Brain microvascular endothelial cell (primary cell): ENCODE measurements around the gene CYBB.

Experiments
- DNase-seq: peaks from one replicate; pipeline ENCODE4 v3.0.0-alpha.2; 2020
- H3K27ac ChIP-seq: fragments of 250-450 bp; sonication (Bioruptor Pico); 2 replicates; pipeline ENCODE4 v1.5.1; 2020; ENCODE audit warnings: mild to moderate bottlenecking, moderate library complexity
- H3K27me3 ChIP-seq: fragments of 250-450 bp; sonication (Bioruptor Pico); replicated peaks from 2 replicates; pipeline ENCODE4 v1.5.1; 2020; ENCODE audit warnings: mild to moderate bottlenecking
- H3K36me3 ChIP-seq: fragments of 250-450 bp; sonication (Bioruptor Pico); replicated peaks from 2 replicates; pipeline ENCODE4 v1.5.1; 2020; ENCODE audit warnings: mild to moderate bottlenecking
- H3K4me3 ChIP-seq: 2 replicates; pipeline ENCODE4 v1.5.1; 2011; ENCODE audit warnings: low read depth, mild to moderate bottlenecking, control low read depth, low read length, moderate library complexity
- in situ Hi-C: cut with HindIII; loops from 2 replicates; pipeline ENCODE4 v1.10.0; 2017; ENCODE audit warnings: low sequenced_read_pairs, low pct_ligation_motif_present
- TF ChIP-seq, protein P1 (sequence below): IDR thresholded peaks from 2 replicates; pipeline ENCODE4 v1.5.1; 2011; ENCODE audit warnings: low read depth, mild to moderate bottlenecking, moderate library complexity, low read length, control low read depth, inconsistent platforms; ENCODE audit errors: missing control alignments

Gene CYBB

DNA sequence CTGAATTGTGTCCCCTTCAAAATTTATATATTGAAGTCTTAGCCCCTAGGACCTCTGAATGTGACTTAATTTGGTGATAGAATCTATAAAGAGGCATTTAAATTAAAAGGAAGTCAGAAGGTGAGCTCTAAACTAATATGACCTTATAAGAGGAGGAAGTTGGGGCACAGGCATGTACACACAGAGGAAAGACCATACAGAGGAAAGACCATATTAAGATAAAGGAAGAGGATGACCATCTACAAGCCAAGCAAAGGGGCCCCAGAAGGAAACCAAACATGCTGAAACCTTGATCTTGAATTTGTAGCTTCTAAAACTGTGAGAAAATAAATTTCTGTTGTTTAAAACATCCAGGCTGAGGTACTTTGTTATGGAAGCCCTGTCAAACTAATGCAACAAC lies 26.9 kb upstream of the CYBB start:
- no peak for DNase-seq
- in situ Hi-C loops, result no loop called here

DNA sequence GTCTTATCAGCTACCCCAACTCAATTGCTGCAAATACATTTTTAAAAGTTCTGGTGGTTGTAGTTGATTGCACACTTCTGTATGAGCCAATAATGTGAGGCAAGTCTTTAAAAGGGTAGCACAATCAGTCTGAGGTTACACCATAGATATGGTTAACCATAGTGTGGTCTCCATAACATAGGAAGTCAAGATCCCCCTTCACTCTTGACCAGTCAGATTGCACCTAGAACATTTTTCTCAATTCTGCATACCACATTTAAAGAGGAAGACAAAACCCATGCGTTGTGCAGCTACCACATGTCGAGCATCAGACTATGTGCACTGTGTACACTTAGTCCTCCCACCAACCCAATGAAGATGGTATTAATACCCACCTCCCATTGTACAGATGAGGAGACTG lies 26.5 kb upstream of the CYBB start:
- Histone ChIP-seq H3K4me3 (no peak overlapping the region), H3K36me3 (no peaks in the 10 kb centered on the region), H3K27ac (no peak overlapping the region), H3K27me3 (no peaks in the 10 kb centered on the region)
- in situ Hi-C loops, result no loop called here
- no peak for DNase-seq
- TF ChIP-seq, protein P1, sequence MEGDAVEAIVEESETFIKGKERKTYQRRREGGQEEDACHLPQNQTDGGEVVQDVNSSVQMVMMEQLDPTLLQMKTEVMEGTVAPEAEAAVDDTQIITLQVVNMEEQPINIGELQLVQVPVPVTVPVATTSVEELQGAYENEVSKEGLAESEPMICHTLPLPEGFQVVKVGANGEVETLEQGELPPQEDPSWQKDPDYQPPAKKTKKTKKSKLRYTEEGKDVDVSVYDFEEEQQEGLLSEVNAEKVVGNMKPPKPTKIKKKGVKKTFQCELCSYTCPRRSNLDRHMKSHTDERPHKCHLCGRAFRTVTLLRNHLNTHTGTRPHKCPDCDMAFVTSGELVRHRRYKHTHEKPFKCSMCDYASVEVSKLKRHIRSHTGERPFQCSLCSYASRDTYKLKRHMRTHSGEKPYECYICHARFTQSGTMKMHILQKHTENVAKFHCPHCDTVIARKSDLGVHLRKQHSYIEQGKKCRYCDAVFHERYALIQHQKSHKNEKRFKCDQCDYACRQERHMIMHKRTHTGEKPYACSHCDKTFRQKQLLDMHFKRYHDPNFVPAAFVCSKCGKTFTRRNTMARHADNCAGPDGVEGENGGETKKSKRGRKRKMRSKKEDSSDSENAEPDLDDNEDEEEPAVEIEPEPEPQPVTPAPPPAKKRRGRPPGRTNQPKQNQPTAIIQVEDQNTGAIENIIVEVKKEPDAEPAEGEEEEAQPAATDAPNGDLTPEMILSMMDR, result no peak

More for the DNA sequence above, 26.9 kb upstream of the CYBB start:
- TF ChIP-seq, protein P1, result no peak
- Histone ChIP-seq H3K4me3 (no peak overlapping the region), H3K36me3 (no peaks in the 10 kb centered on the region), H3K27me3 (no peaks in the 10 kb centered on the region), H3K27ac (no peak overlapping the region)

DNA sequence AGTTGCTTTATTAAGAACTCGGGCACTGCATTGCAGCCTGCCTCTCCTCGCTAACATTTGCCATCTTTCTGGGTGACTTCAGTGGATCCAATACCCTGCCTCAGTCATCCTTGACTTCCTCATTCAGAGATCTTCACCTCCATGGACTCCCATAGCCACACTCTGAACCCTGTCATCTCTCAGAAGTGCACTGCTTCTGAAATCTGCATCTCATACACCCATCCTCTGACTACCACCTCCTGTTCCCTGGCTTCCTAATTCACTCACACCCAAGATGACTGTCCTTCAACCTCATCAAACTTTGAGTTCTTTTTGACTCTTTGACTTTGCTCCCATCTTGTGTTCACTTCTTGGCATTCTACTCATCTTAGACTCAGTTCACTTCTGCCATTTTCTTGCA lies 25.3 kb upstream of the CYBB start:
- Histone ChIP-seq H3K27ac (no peak overlapping the region), H3K4me3 (no peak overlapping the region), H3K36me3 (no peaks in the 10 kb centered on the region), H3K27me3 (no peaks in the 10 kb centered on the region)
- in situ Hi-C loops, result no loop called here
- TF ChIP-seq, protein P1, result no peak
- DNase-seq, result no peak

DNA sequence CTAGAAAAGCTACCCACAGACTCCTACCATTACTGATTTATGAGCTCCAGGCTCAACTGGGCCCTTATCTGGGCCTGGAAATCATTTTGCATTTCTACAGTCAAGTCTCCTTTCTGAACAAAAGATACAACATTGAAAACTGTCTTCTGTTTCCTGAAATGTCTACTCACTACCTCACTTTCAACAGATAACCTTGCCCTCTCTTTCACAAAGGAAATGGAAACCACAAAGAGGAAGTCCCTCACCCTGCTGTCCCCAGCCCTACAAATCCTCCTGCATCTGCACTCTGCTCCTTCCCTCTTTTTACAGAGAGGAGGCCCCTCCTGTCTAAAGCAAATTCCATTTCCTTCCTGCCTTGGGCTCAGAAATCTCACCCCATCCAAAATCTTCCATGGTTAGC lies 24.8 kb upstream of the CYBB start:
- TF ChIP-seq, protein P1, result no peak
- DNase-seq, result no peak
- Histone ChIP-seq H3K4me3 (no peak overlapping the region), H3K27me3 (no peaks in the 10 kb centered on the region), H3K36me3 (no peaks in the 10 kb centered on the region), H3K27ac (no peak overlapping the region)
- in situ Hi-C loops, result no loop called here

DNA sequence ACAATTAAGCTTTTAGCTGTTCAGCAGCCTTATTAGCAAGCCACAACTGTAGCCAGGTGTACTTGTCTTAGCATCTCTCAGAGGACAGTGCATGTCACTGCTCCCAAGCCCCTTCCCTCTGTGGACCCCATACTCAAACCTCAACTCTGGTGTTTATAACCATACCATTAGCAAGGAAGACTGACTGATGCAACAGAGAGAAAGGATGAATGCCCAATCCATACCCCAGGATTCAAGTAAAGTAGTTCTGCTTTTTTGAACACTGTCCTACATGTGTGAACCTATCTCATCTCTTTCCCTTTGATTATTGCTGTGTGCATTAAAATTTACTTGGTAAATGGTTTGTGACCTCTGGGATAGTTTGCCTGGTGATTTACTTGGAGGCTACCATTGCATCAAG lies 22.8 kb upstream of the CYBB start:
- H3K27me3 ChIP-seq, result no peaks in the 10 kb centered on the region
- no peaks in the 10 kb centered on the region for H3K36me3 ChIP-seq
- in situ Hi-C loops, result no loop called here
- TF ChIP-seq, protein P1, result no peak
- DNase-seq, result no peak
- H3K4me3 ChIP-seq, result no peak overlapping the region
- H3K27ac ChIP-seq, result no peak overlapping the region

DNA sequence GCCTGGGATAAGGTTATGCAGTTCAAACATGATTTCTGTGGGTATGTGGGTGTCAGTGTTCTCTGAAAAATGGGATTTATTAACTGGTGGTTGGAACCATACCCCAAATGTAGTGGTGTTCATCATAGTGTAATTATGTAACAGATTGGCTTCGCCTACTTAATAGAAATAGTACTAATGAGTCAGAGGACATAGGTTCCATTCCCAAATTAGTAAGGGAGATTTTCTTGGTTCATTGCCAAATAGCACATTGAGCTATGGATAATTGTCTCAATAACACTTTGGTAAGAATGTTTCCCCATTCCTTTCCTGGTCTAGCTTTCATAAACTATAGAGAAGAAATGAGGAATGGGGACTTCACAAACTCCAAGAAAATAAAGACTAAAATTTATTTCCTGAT lies 20.5 kb upstream of the CYBB start:
- Histone ChIP-seq H3K4me3 (no peak overlapping the region), H3K27ac (no peak overlapping the region), H3K27me3 (no peaks in the 10 kb centered on the region), H3K36me3 (no peaks in the 10 kb centered on the region)
- TF ChIP-seq, protein P1, result no peak
- no peak for DNase-seq
- in situ Hi-C loops, result no loop called here
